Cardiac fibroblast (primary cell): ENCODE measurements around the gene PLEKHG2.

Experiments
- DNase-seq, 2 donors: peaks; one replicate each; pipeline versions ENCODE4 v3.0.0 to v3.0.0-alpha.2; 2010; ENCODE audit warnings: low read depth in 2 of 2
- H3K4me3 ChIP-seq, 2 donors: replicated peaks in 1 of 2; 1 replicate in 1 of 2; 2 replicates in 1 of 2; pipeline ENCODE4 v1.5.1; 2011; ENCODE audit warnings: low read depth in 2 of 2, low read length in 2 of 2, mild to moderate bottlenecking in 2 of 2, moderate library complexity in 1 of 2
- TF ChIP-seq, protein P1 (sequence below): IDR thresholded peaks from one replicate; pipeline ENCODE4 v1.5.1; 2011; ENCODE audit warnings: low read depth, mild to moderate bottlenecking, low read length, inconsistent platforms

The PLEKHG2 gene, protein sequence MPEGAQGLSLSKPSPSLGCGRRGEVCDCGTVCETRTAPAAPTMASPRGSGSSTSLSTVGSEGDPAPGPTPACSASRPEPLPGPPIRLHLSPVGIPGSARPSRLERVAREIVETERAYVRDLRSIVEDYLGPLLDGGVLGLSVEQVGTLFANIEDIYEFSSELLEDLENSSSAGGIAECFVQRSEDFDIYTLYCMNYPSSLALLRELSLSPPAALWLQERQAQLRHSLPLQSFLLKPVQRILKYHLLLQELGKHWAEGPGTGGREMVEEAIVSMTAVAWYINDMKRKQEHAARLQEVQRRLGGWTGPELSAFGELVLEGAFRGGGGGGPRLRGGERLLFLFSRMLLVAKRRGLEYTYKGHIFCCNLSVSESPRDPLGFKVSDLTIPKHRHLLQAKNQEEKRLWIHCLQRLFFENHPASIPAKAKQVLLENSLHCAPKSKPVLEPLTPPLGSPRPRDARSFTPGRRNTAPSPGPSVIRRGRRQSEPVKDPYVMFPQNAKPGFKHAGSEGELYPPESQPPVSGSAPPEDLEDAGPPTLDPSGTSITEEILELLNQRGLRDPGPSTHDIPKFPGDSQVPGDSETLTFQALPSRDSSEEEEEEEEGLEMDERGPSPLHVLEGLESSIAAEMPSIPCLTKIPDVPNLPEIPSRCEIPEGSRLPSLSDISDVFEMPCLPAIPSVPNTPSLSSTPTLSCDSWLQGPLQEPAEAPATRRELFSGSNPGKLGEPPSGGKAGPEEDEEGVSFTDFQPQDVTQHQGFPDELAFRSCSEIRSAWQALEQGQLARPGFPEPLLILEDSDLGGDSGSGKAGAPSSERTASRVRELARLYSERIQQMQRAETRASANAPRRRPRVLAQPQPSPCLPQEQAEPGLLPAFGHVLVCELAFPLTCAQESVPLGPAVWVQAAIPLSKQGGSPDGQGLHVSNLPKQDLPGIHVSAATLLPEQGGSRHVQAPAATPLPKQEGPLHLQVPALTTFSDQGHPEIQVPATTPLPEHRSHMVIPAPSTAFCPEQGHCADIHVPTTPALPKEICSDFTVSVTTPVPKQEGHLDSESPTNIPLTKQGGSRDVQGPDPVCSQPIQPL (N-terminal part only)

DNA sequence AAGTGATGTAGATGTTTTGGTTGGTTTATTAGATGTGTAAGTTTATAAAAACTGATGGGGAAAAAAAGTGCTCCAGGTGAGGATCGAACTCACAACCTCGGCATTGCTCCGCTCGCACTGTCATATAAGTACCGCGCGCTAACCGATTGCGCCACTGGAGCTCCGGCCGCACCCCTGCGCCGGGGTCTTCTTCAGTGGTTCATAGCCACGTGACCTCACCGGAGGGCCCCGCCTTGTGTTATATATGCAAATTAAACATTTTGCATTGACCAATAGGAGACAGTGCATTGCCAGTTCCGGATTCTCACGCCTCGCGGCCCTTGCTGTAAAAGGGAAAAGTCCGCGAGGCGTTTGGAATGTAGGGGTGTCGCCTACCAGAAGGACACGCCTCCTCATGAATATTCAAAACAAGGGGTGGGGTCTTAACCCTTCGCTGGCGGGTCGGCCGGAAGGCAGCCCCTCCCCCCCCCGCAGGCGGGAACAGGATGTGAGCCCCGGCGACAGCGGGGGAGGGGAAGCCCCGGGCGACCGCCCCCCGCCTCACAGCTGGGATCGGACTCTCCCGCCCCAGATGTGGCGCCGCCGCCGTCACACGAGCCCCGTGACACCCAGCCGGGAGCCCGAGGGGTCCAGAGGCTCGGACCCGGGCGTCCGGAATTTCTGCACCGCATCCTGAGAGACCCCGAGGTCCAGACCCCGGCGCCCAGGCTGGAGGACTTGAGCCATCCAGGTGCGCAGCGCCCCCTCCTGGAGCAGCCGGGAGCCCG lies at the start of gene PLEKHG2:
TSS of gene PLEKHG2 (plus strand) at position 570 of the 767 bp plus-strand sequence. CDS start 1,418 bp downstream, outside the sequence.
- DNase-seq = peak; percentile 100
- H3K4me3 ChIP-seq = peak within 1 kb of the TSS; percentile 84 to 87
- TF ChIP-seq, protein P1, sequence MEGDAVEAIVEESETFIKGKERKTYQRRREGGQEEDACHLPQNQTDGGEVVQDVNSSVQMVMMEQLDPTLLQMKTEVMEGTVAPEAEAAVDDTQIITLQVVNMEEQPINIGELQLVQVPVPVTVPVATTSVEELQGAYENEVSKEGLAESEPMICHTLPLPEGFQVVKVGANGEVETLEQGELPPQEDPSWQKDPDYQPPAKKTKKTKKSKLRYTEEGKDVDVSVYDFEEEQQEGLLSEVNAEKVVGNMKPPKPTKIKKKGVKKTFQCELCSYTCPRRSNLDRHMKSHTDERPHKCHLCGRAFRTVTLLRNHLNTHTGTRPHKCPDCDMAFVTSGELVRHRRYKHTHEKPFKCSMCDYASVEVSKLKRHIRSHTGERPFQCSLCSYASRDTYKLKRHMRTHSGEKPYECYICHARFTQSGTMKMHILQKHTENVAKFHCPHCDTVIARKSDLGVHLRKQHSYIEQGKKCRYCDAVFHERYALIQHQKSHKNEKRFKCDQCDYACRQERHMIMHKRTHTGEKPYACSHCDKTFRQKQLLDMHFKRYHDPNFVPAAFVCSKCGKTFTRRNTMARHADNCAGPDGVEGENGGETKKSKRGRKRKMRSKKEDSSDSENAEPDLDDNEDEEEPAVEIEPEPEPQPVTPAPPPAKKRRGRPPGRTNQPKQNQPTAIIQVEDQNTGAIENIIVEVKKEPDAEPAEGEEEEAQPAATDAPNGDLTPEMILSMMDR = peak; percentile 78

DNA sequence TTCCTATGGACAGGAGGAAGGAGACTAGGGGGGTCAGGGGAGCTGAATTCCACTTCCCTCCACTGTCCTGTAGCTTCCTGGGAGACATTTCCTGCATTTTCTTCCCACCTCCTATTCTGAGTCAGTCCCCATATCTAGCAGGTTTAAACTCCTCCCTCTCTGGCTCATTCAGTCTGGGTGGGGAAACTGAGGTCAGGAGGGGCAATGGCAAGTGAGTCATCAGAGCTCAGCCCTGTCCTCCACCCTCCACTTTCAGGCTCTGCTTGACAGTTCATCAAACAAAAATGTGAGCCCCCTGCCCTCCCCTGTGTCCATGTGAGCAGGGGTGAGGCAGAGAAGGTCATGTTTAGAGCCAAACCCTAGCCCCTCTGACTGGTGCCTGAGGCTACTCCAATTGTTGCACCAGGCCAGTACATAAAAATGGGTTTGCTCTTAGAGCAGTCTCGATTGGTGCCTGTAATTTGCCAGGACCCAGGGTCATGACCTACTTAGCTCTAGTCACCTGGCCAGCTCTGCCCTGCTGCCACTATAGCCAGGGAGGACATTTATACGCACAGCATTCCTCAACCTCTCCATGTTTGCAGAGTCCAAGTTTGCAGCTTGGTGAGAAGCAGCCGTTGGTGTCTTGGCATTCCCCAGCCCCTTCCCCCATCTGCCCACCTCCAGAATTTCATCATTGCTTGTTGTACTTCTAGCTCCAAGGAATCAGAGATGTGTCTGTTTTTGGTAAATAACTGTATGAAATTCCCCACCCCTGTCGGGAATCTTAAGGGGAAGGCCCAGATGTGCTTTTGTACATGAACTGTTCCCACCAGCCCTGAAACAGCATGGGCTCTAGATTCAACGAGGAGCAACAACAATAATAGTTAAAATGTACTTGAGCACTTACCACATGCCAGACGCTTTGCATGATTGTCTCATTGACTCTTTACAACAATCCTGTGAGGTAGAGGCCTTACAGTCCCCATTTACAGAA lies 49.5 kb upstream of the PLEKHG2 start:
- peak; percentile 68 to 70 for DNase-seq
- no peak overlapping the region for H3K4me3 ChIP-seq
- TF ChIP-seq, protein P1 = no peak

DNA sequence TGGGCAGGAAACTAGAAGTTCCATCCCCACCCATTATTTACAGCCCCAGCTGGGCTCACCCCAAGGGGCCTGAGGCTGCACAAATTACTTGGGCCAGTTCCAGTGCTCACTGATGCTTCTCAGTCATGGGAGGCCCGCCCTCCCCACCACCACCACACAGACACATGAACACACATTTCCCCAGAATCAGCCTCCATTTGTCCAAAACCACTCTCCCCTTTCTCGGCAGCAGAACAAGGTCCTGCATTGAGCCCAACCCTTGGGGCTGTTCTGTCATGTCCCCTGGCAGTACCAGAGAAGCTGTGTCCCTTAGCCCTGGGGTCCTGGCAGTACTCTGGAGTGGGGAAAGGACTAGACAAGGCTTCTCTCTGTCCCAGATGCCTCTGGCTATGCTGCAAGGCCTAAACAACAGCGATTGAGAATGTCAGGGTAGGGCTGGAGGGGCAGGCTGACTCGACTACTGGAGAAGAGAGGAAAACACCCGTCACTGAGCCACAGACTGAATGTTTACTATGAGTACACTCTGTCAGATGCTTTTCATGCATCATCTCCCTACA lies 48.5 kb upstream of the PLEKHG2 start:
- TF ChIP-seq, protein P1 = no peak
- peak; percentile 36 to 52 for DNase-seq
- no peak overlapping the region for H3K4me3 ChIP-seq

DNA sequence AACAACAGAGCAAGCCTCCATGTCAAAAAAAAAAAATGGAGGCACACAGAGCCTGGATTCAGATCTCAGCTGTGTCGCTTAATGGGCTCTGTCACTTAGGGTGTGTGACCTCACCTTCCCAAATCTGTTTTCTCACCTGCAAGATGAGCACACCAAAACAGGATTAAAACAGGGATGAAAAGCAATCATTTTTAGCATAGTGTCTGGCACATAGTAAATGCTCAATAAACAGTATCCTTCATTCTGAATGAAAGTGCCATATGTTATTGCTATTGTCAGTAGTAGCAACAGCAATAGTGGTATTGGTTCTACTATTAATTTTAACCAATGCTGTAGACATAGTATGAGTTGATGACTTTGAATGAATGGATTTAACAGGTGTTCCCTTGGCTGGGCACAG lies 46.9 kb upstream of the PLEKHG2 start:
- DNase-seq = no peak
- TF ChIP-seq, protein P1 = no peak

DNA sequence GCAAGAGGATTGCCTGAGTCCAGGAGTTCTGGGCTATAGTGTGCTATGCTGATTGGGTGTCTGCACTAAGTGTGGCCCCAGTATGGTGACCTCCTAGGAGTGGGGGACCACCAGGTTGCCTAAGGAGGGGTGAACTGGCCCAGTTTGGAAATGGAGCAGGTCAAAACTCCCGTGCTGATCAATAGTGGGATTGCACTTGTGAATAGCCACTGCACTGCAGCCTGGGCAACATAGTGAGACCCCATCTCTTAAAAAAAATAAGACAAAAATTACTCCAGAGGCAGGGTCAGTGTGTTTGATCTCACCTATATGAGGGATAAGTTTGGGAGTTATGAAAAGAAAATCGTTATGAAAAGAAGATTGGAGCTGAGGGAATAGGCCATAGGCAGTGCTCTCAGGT lies 43.3 kb upstream of the PLEKHG2 start:
- TF ChIP-seq, protein P1 = no peak
- H3K4me3 ChIP-seq = no peak overlapping the region
- DNase-seq = no peak

More for the DNA sequence above, 46.9 kb upstream of the PLEKHG2 start:
- H3K4me3 ChIP-seq = no peak overlapping the region
